ENCODE data around the gene PRKAG1.
A peak's percentile ranks its signal among the peaks of the same experiment; 100 is the strongest.

Gene PRKAG1

DNA sequence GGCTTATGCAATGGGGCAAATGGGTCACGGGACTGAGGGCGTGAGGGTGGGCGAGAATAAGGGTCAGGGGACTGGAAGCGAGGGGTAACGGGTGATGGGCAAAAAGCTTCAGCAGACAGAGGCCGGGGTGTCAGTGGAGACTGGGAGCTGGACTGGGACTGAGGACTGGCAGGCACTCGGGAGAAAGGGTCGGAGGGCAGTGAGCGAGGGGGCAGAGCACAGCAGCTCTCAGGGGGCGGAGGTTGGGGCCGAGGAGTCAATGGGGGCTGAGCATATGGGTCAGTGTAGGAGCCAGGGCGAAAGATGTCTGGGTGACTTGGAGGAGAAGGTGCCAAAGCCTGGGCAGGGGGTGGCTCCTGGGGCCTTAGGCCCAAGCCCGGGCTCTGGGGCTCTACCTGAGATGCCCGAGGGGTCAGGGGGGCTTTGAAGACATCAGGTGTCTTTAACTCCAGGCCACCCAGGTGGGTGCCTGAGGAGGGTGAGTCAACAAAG lies 21.8 kb upstream of the PRKAG1 start:
- no peak for DNase-seq
- Mint-ChIP-seq H3K4me3 (no peak overlapping the region), H3K9me3 (no peaks in the 10 kb centered on the region), H3K27ac (no peak overlapping the region), H3K27me3 (no peaks in the 10 kb centered on the region), H3K36me3 (ENCODE audit: low read depth) (peaks cover 99% of the 10 kb centered on the region), H3K4me1 (ENCODE audit: low read depth) (no peaks in the 10 kb centered on the region)

DNA sequence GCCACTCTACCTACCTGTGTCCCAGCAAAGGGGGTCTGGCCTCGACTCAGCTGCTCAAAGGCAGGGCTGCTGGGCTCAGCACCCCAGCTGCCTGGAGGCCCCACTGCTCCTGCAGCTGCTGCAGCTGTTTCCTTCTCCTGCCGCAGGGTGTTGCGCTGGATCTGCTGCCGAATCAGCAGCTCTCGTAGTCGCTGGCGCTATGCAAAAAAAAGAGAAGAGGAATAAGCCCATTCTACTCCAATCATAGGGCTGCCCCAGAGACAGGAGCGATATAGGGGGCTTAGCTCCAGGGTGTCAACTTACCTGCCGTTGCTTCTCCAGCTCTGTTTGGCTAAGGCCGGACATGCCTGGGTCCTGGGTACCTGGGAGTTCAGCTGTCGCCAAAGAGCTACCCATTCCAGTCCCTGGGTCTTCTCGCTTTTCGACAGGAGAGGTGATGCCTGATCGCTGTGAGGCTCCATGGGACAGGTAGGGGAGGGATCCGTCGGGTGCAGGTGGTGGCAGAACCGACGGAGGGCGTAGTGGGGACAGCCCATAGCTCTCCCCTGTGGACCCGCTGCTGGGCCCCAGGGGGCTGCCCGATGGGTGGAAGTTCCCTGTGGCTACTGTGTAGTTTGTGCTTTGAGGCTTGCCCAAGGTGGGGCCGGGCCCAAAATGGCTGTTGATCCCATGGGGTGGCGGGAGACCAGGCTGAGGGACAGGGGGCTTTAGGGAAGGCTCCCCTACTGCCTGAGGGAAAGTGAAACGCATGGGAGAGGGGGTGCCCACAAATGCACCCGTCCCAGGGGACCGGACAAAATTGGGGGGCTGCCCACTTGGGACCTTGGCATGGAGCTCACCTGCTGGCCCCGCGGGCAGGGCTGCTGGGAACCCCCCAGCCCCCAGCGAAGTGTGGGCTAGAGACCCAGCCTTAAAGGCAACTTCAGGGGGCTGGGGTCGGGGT lies 21.1 kb upstream of the PRKAG1 start:
- no peak overlapping the region for H3K27ac Mint-ChIP-seq

DNA sequence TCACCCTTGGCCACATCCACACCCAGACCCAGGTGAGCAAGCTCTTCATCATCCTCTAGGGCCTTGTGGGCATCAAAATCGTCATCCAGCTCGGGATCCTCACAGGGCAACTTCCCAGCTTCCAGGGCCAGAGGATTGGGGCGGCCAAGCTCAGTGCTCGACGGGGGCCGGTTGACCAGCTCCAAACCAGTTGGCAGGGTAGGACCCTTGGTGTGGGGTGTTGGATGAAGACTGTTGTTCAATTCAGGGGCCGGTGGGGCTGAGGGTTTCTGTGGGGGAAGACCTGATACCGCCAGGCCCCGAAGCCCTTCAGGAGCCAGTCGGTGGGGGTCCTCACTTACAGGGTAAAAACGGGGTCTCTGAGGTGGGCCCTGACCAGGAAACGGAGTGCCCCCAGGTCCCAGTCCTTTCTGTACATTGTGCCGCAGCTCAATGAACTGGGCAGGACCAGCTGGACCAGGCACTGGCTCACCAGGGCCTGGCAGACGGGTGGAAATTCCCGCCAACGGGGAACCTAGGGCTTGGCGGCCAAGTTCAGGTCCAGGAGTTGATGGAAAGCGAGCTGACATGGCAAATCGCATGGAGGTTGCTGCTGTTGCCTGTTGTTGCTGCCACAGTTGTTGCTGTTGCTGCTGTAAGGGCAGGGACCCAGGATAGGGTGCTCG lies 19.8 kb upstream of the PRKAG1 start:
- H3K9me3 Mint-ChIP-seq: no peaks in the 10 kb centered on the region
- H3K36me3 Mint-ChIP-seq (ENCODE audit: low read depth): peaks cover 99% of the 10 kb centered on the region
- H3K4me3 Mint-ChIP-seq: no peak overlapping the region
- no peak for DNase-seq
- H3K4me1 Mint-ChIP-seq (ENCODE audit: low read depth): no peaks in the 10 kb centered on the region
- no peaks in the 10 kb centered on the region for H3K27me3 Mint-ChIP-seq
- H3K27ac Mint-ChIP-seq: no peak overlapping the region

More for the DNA sequence above, 21.1 kb upstream of the PRKAG1 start:
- H3K27me3 Mint-ChIP-seq: no peaks in the 10 kb centered on the region
- no peaks in the 10 kb centered on the region for H3K9me3 Mint-ChIP-seq
- no peak for DNase-seq
- H3K4me1 Mint-ChIP-seq (ENCODE audit: low read depth): no peaks in the 10 kb centered on the region
- peaks cover 99% of the 10 kb centered on the region for H3K36me3 Mint-ChIP-seq (ENCODE audit: low read depth)
- no peak overlapping the region for H3K4me3 Mint-ChIP-seq

GRCh38 chr12:49037947-49038237 lies 19.3 kb upstream of the PRKAG1 start:
- Mint-ChIP-seq H3K4me1 (ENCODE audit: low read depth) (no peaks in the 10 kb centered on the region), H3K9me3 (no peaks in the 10 kb centered on the region), H3K27ac (no peak overlapping the region), H3K27me3 (no peaks in the 10 kb centered on the region), H3K4me3 (no peak overlapping the region), H3K36me3 (ENCODE audit: low read depth) (peaks cover 99% of the 10 kb centered on the region)
- DNase-seq: no peak

GRCh38 chr12:49037111-49037946 lies 18.8 kb upstream of the PRKAG1 start:
- Mint-ChIP-seq H3K27me3 (no peaks in the 10 kb centered on the region), H3K4me3 (no peak overlapping the region), H3K36me3 (ENCODE audit: low read depth) (peaks cover 99% of the 10 kb centered on the region), H3K27ac (no peak overlapping the region), H3K4me1 (ENCODE audit: low read depth) (no peaks in the 10 kb centered on the region), H3K9me3 (no peaks in the 10 kb centered on the region)
- no peak for DNase-seq

- H3K4me1 Mint-ChIP-seq (ENCODE audit: low read depth): no peaks in the 10 kb centered on the region
- peaks cover 97% of the 10 kb centered on the region for H3K36me3 Mint-ChIP-seq (ENCODE audit: low read depth)
- no peak overlapping the region for H3K4me3 Mint-ChIP-seq
- H3K27ac Mint-ChIP-seq: no peak overlapping the region
- no peaks in the 10 kb centered on the region for H3K9me3 Mint-ChIP-seq
- H3K27me3 Mint-ChIP-seq: no peaks in the 10 kb centered on the region
- no peak for DNase-seq
These were observed 17.5 kb upstream of the PRKAG1 start for GRCh38 chr12:49036029-49036428.

DNA sequence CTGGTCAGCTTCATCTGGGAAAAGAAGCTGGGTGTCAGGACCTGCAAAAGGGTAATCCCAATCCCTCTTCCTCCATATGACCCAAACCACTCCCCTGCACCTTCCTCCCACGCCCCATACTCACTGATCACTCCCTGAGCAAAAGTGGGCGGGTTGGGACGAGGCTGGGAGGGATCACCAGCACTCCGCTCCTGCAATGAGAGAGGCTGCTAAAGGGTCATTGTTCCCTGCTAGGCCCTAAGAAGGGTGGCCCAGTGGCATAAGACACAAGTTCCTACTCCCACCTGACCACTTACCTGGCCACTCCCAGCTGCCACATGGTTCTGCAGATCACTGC lies 15.7 kb upstream of the PRKAG1 start:
- Mint-ChIP-seq H3K9me3 (no peaks in the 10 kb centered on the region), H3K36me3 (ENCODE audit: low read depth) (peaks cover 95% of the 10 kb centered on the region), H3K4me3 (no peak overlapping the region), H3K27ac (no peak overlapping the region), H3K4me1 (ENCODE audit: low read depth) (no peaks in the 10 kb centered on the region), H3K27me3 (no peaks in the 10 kb centered on the region)
- no peak for DNase-seq

GRCh38 chr12:49033611-49034285 lies 15.2 kb upstream of the PRKAG1 start:
- Mint-ChIP-seq H3K27ac (no peak overlapping the region), H3K4me1 (ENCODE audit: low read depth) (no peaks in the 10 kb centered on the region), H3K4me3 (no peak overlapping the region), H3K27me3 (no peaks in the 10 kb centered on the region), H3K9me3 (no peaks in the 10 kb centered on the region), H3K36me3 (ENCODE audit: low read depth) (peaks cover 95% of the 10 kb centered on the region)
- DNase-seq: no peak

GRCh38 chr12:49032679-49033447 lies 14.3 kb upstream of the PRKAG1 start:
- peaks cover 95% of the 10 kb centered on the region for H3K36me3 Mint-ChIP-seq (ENCODE audit: low read depth)

DNA sequence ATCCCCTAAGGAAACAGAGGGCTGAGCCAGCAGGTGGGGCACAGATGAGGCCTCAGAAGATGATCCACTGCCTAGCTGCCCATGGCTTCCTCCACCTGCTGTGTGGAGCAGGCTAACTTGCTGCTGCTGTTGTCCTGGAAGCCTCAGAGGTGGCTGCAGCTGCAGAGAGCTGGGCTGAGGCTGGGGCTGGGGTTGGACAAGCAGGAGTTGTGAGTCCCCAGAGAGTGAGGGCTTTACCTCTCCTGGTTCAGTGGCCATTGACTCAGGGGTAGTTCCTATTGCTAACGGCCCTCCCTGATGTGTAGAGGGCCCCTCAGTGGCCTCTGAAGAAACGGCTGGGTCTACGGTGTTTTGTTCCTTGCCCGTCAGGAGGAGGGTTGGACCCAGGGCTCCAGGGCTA lies 13.7 kb upstream of the PRKAG1 start:
- H3K27me3 Mint-ChIP-seq: no peaks in the 10 kb centered on the region
- no peaks in the 10 kb centered on the region for H3K4me1 Mint-ChIP-seq (ENCODE audit: low read depth)
- no peak overlapping the region for H3K4me3 Mint-ChIP-seq
- no peak overlapping the region for H3K27ac Mint-ChIP-seq
- DNase-seq: no peak
- H3K36me3 Mint-ChIP-seq (ENCODE audit: low read depth): peaks cover 95% of the 10 kb centered on the region
- no peaks in the 10 kb centered on the region for H3K9me3 Mint-ChIP-seq

More at GRCh38 chr12:49032679-49033447, 14.3 kb upstream of the PRKAG1 start:
- H3K27me3 Mint-ChIP-seq: no peaks in the 10 kb centered on the region
- no peaks in the 10 kb centered on the region for H3K4me1 Mint-ChIP-seq (ENCODE audit: low read depth)
- H3K9me3 Mint-ChIP-seq: no peaks in the 10 kb centered on the region
- H3K27ac Mint-ChIP-seq: no peak overlapping the region
- no peak for DNase-seq
- H3K4me3 Mint-ChIP-seq: no peak overlapping the region

- DNase-seq: no peak
- Mint-ChIP-seq H3K36me3 (ENCODE audit: low read depth) (peaks cover 95% of the 10 kb centered on the region), H3K27ac (no peak overlapping the region), H3K4me3 (no peak overlapping the region), H3K4me1 (ENCODE audit: low read depth) (no peaks in the 10 kb centered on the region), H3K27me3 (no peaks in the 10 kb centered on the region), H3K9me3 (no peaks in the 10 kb centered on the region)
These were observed 13.1 kb upstream of the PRKAG1 start for GRCh38 chr12:49031573-49032161.

- Mint-ChIP-seq H3K36me3 (ENCODE audit: low read depth) (peaks cover 96% of the 10 kb centered on the region), H3K4me1 (ENCODE audit: low read depth) (peaks cover 2% of the 10 kb centered on the region), H3K27me3 (no peaks in the 10 kb centered on the region), H3K4me3 (no peak overlapping the region), H3K9me3 (no peaks in the 10 kb centered on the region), H3K27ac (no peak overlapping the region)
- peak; percentile 31 for DNase-seq
These were observed 12.4 kb upstream of the PRKAG1 start for GRCh38 chr12:49030714-49031572.

DNA sequence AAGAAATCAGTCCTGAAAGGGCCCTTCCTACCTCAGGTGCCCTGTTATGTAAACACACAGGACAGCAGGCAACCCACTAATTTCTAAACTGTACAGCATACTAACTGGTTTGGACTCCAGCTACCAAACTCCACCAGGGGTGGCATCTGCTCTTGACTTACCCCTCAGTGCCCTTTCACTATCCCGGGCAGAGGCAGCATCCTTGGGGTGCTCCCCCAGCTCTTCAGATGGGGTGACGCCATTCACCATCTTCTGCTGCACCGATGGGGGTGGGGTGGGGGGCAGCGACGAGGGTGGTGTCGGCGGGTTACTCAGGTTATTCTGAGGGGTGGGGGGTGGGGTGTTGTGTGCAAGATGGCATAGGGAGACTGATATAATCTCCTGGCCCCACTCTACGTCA lies 11.5 kb upstream of the PRKAG1 start:
- peak; percentile 20 for DNase-seq
- Mint-ChIP-seq H3K36me3 (ENCODE audit: low read depth) (peaks cover 95% of the 10 kb centered on the region), H3K9me3 (no peaks in the 10 kb centered on the region), H3K4me1 (ENCODE audit: low read depth) (peaks cover 6% of the 10 kb centered on the region), H3K4me3 (no peak overlapping the region), H3K27ac (no peak overlapping the region), H3K27me3 (no peaks in the 10 kb centered on the region)

Data from activated T-cell treated with anti-CD3 and anti-CD28 coated beads, Interleukin-2, amount 50 U/mL, for 24 hours (primary cell).